Activated CD4-positive, alpha-beta T cell treated with anti-CD3 and anti-CD28 coated beads, Interleukin-10, Interleukin-2, amounts not matched to agents 100 ng/mL and 50 ng/mL, durations not matched to agents 16 hours and 8 hours (primary cell): ENCODE measurements around the gene ZNF431.
"Not testable (repeated sequence)": the region's sequence is repeated elsewhere in the genome, so short reads cannot be mapped to it uniquely, and the experiment has no call there.

ENCODE experiments used
- DNase-seq: peaks from one replicate; pipeline ENCODE4 v3.0.0-alpha.2; 2020

The ZNF431 gene

GRCh38 chr19:21148681-21149080 lies 6.8 kb downstream of the ZNF431 start:
- no peak for DNase-seq

- no peak for DNase-seq
Observed at GRCh38 chr19:21149877-21150276, 8.0 kb downstream of the ZNF431 start.

- DNase-seq: no peak
Observed at GRCh38 chr19:21151460-21151859, 9.6 kb downstream of the ZNF431 start.

- no peak for DNase-seq
Observed at GRCh38 chr19:21158523-21159135, 16.8 kb downstream of the ZNF431 start.

GRCh38 chr19:21164541-21164940 lies 22.7 kb downstream of the ZNF431 start:
- no peak for DNase-seq

GRCh38 chr19:21166436-21166835 lies 24.6 kb downstream of the ZNF431 start:
- no peak for DNase-seq

GRCh38 chr19:21197590-21198295 lies 55.9 kb downstream of the ZNF431 start:
- DNase-seq: no peak

- peak; percentile 23 for DNase-seq
Observed at GRCh38 chr19:21202865-21203494, 61.1 kb downstream of the ZNF431 start.

- no peak for DNase-seq
Observed at GRCh38 chr19:21210037-21210621, 68.3 kb downstream of the ZNF431 start.

- no peak for DNase-seq
Observed at GRCh38 chr19:21221693-21222092, 79.9 kb downstream of the ZNF431 start.

GRCh38 chr19:21229938-21230337 lies 88.1 kb downstream of the ZNF431 start:
- not testable (repeated sequence) for DNase-seq

GRCh38 chr19:21233691-21234090 lies 91.9 kb downstream of the ZNF431 start:
- no peak for DNase-seq

GRCh38 chr19:21236751-21237150 lies 94.9 kb downstream of the ZNF431 start:
- not testable (repeated sequence) for DNase-seq

GRCh38 chr19:21238670-21239069 lies 96.8 kb downstream of the ZNF431 start:
- DNase-seq: no peak
